HL-60 (cell line): ENCODE data around the gene CFAP45.

Experiments used
- DNase-seq, 2 experiments: peaks; one replicate each; pipeline ENCODE4 v3.0.0-alpha.2; 2010 to 2020; ENCODE audit warnings: low read depth in 1 of 2, low spot score in 1 of 2
- H3K27ac ChIP-seq: fragments of 250-450 bp; sonication (Bioruptor Pico); replicated peaks from 2 replicates; pipeline ENCODE4 v1.5.1; 2020; ENCODE audit warnings: mild to moderate bottlenecking, moderate library complexity
- H3K27me3 ChIP-seq: fragments of 250-450 bp; sonication (Bioruptor Pico); 2 replicates; pipeline ENCODE4 v1.5.1; 2021; ENCODE audit warnings: mild to moderate bottlenecking, moderate library complexity; ENCODE audit not compliant: insufficient read depth, poor library complexity, severe bottlenecking
- H3K4me3 ChIP-seq: replicated peaks from 2 replicates; pipeline ENCODE4 v1.5.1; 2011; ENCODE audit warnings: mild to moderate bottlenecking, control low read depth, low read length; ENCODE audit not compliant: insufficient read depth
- GABPA ChIP-seq: IDR thresholded peaks from 2 replicates; pipeline ENCODE4 v1.6.1; 2012; ENCODE audit warnings: low read depth
- POLR2AphosphoS5 ChIP-seq: IDR thresholded peaks from 2 replicates; pipeline ENCODE4 v1.6.1; 2012; ENCODE audit warnings: low read depth
- SPI1 ChIP-seq: IDR thresholded peaks from 2 replicates; pipeline ENCODE4 v1.6.1; 2012; ENCODE audit warnings: low read depth, mild to moderate bottlenecking, borderline replicate concordance
- TF ChIP-seq, protein P1 (sequence below): IDR thresholded peaks from one replicate; pipeline ENCODE4 v1.5.1; 2011; ENCODE audit warnings: low read length, control low read depth, inconsistent platforms; ENCODE audit not compliant: insufficient read depth
- TF ChIP-seq, protein P2 (sequence below): IDR thresholded peaks from 2 replicates; pipeline ENCODE4 v1.6.1; 2012; ENCODE audit warnings: low read depth; ENCODE audit not compliant: insufficient replicate concordance

The CFAP45 gene

DNA sequence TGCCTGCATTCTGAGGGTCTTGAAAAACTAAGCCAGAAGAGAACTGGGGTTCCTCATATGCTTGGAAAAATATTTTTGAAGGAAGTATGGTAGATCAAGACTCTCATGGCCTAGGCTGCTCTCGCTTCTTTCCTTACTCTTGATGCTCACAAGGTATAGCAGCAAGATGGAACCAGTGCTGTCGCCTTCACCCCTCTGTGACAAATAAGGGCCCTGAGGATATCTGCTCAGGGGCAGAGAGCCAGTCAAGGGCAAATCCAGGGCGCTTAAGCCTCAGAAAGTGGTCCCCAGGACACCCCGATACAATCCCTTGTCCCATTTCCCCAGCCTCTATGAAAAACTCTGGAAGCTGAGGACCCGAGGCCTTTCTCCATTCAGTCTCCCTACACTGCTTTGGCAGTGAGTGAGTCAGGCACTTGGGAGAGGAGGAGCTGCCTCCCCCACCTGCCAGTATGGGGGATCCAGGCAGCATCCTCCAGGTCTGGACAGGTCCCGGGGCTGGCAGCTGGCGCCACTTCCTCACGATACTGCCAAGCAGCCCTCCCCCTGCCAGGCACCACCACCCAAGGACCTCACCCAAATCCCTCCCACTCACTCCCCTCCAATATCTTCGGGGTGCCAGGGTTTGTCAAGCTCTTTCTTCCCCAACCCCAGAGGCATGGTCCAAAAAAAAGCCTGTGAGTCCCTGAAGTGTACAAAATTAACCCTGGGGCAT lies 44.1 kb upstream of the CFAP45 start:
- no peak overlapping the region for H3K4me3 ChIP-seq
- DNase-seq: no peak

DNA sequence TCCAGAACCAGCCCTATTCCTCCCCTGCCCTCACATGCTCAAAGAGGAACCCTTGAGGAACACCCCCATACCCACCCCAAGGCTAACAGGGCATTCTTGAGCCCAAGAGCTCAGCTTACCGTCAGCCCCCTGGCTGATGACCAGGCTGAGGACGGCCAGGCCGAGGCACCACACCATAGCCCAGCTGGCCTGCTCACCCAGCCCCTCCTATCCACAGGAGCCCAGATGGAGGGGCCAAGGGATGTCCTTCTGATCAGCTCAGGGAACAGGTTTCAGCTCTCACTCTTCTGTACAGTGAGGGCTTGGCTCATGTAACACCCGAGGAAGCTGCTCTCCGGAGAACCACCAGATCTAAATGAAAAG lies 43.3 kb upstream of the CFAP45 start:
- no peak for DNase-seq
- TF ChIP-seq, protein P1, sequence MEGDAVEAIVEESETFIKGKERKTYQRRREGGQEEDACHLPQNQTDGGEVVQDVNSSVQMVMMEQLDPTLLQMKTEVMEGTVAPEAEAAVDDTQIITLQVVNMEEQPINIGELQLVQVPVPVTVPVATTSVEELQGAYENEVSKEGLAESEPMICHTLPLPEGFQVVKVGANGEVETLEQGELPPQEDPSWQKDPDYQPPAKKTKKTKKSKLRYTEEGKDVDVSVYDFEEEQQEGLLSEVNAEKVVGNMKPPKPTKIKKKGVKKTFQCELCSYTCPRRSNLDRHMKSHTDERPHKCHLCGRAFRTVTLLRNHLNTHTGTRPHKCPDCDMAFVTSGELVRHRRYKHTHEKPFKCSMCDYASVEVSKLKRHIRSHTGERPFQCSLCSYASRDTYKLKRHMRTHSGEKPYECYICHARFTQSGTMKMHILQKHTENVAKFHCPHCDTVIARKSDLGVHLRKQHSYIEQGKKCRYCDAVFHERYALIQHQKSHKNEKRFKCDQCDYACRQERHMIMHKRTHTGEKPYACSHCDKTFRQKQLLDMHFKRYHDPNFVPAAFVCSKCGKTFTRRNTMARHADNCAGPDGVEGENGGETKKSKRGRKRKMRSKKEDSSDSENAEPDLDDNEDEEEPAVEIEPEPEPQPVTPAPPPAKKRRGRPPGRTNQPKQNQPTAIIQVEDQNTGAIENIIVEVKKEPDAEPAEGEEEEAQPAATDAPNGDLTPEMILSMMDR: no peak
- Histone ChIP-seq H3K27ac (no peak overlapping the region), H3K27me3 (peaks cover 33% of the 10 kb centered on the region), H3K4me3 (no peak overlapping the region)

More for the DNA sequence above, 44.1 kb upstream of the CFAP45 start:
- Histone ChIP-seq H3K27ac (no peak overlapping the region), H3K27me3 (peaks cover 33% of the 10 kb centered on the region)
- TF ChIP-seq GABPA (no peak), SPI1 (no peak), POLR2AphosphoS5 (no peak)
- TF ChIP-seq, protein P2, sequence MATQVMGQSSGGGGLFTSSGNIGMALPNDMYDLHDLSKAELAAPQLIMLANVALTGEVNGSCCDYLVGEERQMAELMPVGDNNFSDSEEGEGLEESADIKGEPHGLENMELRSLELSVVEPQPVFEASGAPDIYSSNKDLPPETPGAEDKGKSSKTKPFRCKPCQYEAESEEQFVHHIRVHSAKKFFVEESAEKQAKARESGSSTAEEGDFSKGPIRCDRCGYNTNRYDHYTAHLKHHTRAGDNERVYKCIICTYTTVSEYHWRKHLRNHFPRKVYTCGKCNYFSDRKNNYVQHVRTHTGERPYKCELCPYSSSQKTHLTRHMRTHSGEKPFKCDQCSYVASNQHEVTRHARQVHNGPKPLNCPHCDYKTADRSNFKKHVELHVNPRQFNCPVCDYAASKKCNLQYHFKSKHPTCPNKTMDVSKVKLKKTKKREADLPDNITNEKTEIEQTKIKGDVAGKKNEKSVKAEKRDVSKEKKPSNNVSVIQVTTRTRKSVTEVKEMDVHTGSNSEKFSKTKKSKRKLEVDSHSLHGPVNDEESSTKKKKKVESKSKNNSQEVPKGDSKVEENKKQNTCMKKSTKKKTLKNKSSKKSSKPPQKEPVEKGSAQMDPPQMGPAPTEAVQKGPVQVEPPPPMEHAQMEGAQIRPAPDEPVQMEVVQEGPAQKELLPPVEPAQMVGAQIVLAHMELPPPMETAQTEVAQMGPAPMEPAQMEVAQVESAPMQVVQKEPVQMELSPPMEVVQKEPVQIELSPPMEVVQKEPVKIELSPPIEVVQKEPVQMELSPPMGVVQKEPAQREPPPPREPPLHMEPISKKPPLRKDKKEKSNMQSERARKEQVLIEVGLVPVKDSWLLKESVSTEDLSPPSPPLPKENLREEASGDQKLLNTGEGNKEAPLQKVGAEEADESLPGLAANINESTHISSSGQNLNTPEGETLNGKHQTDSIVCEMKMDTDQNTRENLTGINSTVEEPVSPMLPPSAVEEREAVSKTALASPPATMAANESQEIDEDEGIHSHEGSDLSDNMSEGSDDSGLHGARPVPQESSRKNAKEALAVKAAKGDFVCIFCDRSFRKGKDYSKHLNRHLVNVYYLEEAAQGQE: no peak
- TF ChIP-seq, protein P1: no peak

DNA sequence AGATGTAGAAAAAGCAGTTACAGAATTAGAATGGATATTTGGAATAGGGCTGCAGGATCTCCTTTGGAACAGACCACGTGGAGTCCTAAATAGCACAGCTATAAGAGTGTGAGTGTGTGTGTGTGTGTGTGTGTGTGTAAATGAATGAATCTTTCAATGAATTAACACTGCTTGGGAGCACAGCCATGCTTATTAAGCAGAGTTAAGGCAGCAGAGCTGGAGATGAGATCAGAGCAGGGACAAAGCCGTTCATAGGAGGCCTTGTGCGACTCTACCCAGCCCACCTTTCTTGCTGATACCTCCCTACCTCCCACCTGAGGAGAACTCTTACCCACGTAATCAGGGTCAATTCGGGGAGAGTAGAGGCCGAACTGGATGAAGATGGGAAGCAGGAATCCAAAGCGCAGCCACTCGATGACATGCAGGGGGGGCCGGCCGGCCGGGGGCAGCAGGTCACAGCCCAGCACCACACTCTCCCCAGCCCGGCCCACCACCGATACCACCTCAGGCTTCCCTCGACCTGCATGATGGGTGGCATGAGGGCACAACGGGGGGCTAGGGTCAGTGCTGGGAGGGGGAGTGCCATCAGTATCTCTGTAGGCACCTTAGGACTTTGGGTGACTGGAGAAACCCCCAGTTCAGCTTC lies 42.8 kb upstream of the CFAP45 start:
- no peak for DNase-seq
- H3K27ac ChIP-seq: no peak overlapping the region
- no peak for TF ChIP-seq SPI1
- TF ChIP-seq GABPA: no peak
- no peak for TF ChIP-seq POLR2AphosphoS5
- TF ChIP-seq, protein P2: no peak
- TF ChIP-seq, protein P1: no peak
- H3K4me3 ChIP-seq: no peak overlapping the region
- H3K27me3 ChIP-seq: peaks cover 32% of the 10 kb centered on the region
